GM21381 (cell line): ENCODE measurements around the gene VAPB.
"Not testable (repeated sequence)": the region's sequence is repeated elsewhere in the genome, so short reads cannot be mapped to it uniquely, and the experiment has no call there.

Source experiments
- ATAC-seq: cut with Tn5 transposase; IDR thresholded peaks from one replicate; pipeline ENCODE4 v1.9.1; 2021; ENCODE audit warnings: mild to moderate bottlenecking, moderate library complexity; ENCODE audit not compliant: unreplicated experiment

The VAPB gene

GRCh38 chr20:58406422-58407001 is 17.5 kb downstream of the VAPB start:
- ATAC-seq = no peak

GRCh38 chr20:58407201-58407873 is 18.3 kb downstream of the VAPB start:
- no peak for ATAC-seq

- peak; percentile 57 for ATAC-seq
Measured at GRCh38 chr20:58407966-58408557, 19.0 kb downstream of the VAPB start.

- no peak for ATAC-seq
Measured at GRCh38 chr20:58408603-58409246, 19.7 kb downstream of the VAPB start.

- ATAC-seq = not testable (repeated sequence)
Measured at GRCh38 chr20:58414216-58414615, 25.2 kb downstream of the VAPB start.

GRCh38 chr20:58414786-58415185 is 25.8 kb downstream of the VAPB start:
- ATAC-seq = not testable (repeated sequence)

GRCh38 chr20:58416057-58416456 is 27.0 kb downstream of the VAPB start:
- ATAC-seq = no peak

GRCh38 chr20:58416835-58417234 is 27.8 kb downstream of the VAPB start:
- no peak for ATAC-seq

GRCh38 chr20:58417438-58417837 is 28.4 kb downstream of the VAPB start:
- ATAC-seq = no peak

- no peak for ATAC-seq
Measured at GRCh38 chr20:58418949-58419748, 30.1 kb downstream of the VAPB start.

- ATAC-seq = no peak
Measured at GRCh38 chr20:58420798-58421496, 31.9 kb downstream of the VAPB start.

GRCh38 chr20:58421497-58421850 is 32.4 kb downstream of the VAPB start:
- no peak for ATAC-seq

GRCh38 chr20:58424218-58424969 is 35.4 kb downstream of the VAPB start:
- no peak for ATAC-seq

- not testable (repeated sequence) for ATAC-seq
Measured at GRCh38 chr20:58427571-58427970, 38.5 kb downstream of the VAPB start.

GRCh38 chr20:58428364-58428763 is 39.3 kb downstream of the VAPB start:
- ATAC-seq = no peak

GRCh38 chr20:58429303-58429702 is 40.3 kb downstream of the VAPB start:
- no peak for ATAC-seq

- ATAC-seq = no peak
Measured at GRCh38 chr20:58431134-58431533, 42.1 kb downstream of the VAPB start.

- no peak for ATAC-seq
Measured at GRCh38 chr20:58432186-58432954, 43.3 kb downstream of the VAPB start.

- ATAC-seq = no peak
Measured at GRCh38 chr20:58433029-58433647, 44.1 kb downstream of the VAPB start.
